HG02852 (cell line): ENCODE data around the gene SYK.

Experiments used
- ATAC-seq: cut with Tn5 transposase; IDR thresholded peaks from one replicate; pipeline ENCODE4 v1.9.1; 2021; ENCODE audit warnings: mild to moderate bottlenecking, moderate library complexity; ENCODE audit not compliant: unreplicated experiment

The SYK gene

GRCh38 chr9:90846770-90847419, 45.3 kb downstream of the SYK start:
- ATAC-seq: no peak

- ATAC-seq: no peak
Measured at GRCh38 chr9:90847971-90848370, 46.4 kb downstream of the SYK start.

GRCh38 chr9:90848866-90849265, 47.2 kb downstream of the SYK start:
- ATAC-seq: no peak

- no peak for ATAC-seq
Measured at GRCh38 chr9:90851444-90851843, 49.8 kb downstream of the SYK start.

GRCh38 chr9:90853945-90854344, 52.3 kb downstream of the SYK start:
- ATAC-seq: no peak

- no peak for ATAC-seq
Measured at GRCh38 chr9:90854637-90855175, 53.1 kb downstream of the SYK start.

GRCh38 chr9:90855208-90855902, 53.7 kb downstream of the SYK start:
- ATAC-seq: no peak

- no peak for ATAC-seq
Measured at GRCh38 chr9:90857091-90857490, 55.5 kb downstream of the SYK start.

GRCh38 chr9:90857855-90858254, 56.2 kb downstream of the SYK start:
- no peak for ATAC-seq

- no peak for ATAC-seq
Measured at GRCh38 chr9:90858457-90858901, 56.9 kb downstream of the SYK start.

- no peak for ATAC-seq
Measured at GRCh38 chr9:90860382-90860781, 58.8 kb downstream of the SYK start.

- ATAC-seq: no peak
Measured at GRCh38 chr9:90860826-90861225, 59.2 kb downstream of the SYK start.

- no peak for ATAC-seq
Measured at GRCh38 chr9:90861380-90861779, 59.8 kb downstream of the SYK start.

- ATAC-seq: no peak
Measured at GRCh38 chr9:90861826-90862740, 60.5 kb downstream of the SYK start.

- no peak for ATAC-seq
Measured at GRCh38 chr9:90864779-90865178, 63.2 kb downstream of the SYK start.

- no peak for ATAC-seq
Measured at GRCh38 chr9:90867101-90867500, 65.5 kb downstream of the SYK start.

- ATAC-seq: no peak
Measured at GRCh38 chr9:90868555-90868954, 66.9 kb downstream of the SYK start.

- no peak for ATAC-seq
Measured at GRCh38 chr9:90869361-90869760, 67.7 kb downstream of the SYK start.

- no peak for ATAC-seq
Measured at GRCh38 chr9:90870621-90871326, 69.2 kb downstream of the SYK start.

GRCh38 chr9:90871327-90871935, 69.8 kb downstream of the SYK start:
- no peak for ATAC-seq
